Bronchial epithelial cell (primary cell): ENCODE data around the gene APOL4. TPM values are rescaled to one million over a fixed set of nuclear protein-coding genes. Genes with fewer than 3 reads are reported as not detected.

ENCODE experiments used
- DNase-seq: peaks from one replicate; pipeline ENCODE4 v3.0.0-alpha.2; 2010; ENCODE audit warnings: low read depth
- FAIRE-seq: peaks from 2 replicates; lab custom pipeline; 2011; peaks lifted over from hg19 to GRCh38; lab: Jason Lieb, UNC
- H3K27me3 ChIP-seq: 2 replicates; pipeline ENCODE4 v1.5.1; 2011; ENCODE audit warnings: low read length; ENCODE audit not compliant: control insufficient read depth, insufficient read depth
- H3K36me3 ChIP-seq: 2 replicates; pipeline ENCODE4 v1.5.1; 2011; ENCODE audit warnings: low read length; ENCODE audit not compliant: control insufficient read depth, insufficient read depth
- H3K4me3 ChIP-seq: 2 replicates; pipeline ENCODE4 v1.5.1; 2011; ENCODE audit warnings: mild to moderate bottlenecking, low read depth, low read length, control low read depth
- CTCF ChIP-seq: IDR thresholded peaks from 2 replicates; pipeline ENCODE4 v1.5.1; 2011; ENCODE audit warnings: mild to moderate bottlenecking, moderate library complexity, low read length, control low read depth, inconsistent platforms; ENCODE audit not compliant: insufficient read depth, severe bottlenecking
- total RNA-seq: library from RNA; depleted of rRNA; stranded (reverse); fragments of >200 nt; gene quantifications from 2 replicates; pipeline ENCODE4 v1.2.1, GENCODE V29; 2014

Gene APOL4
- total RNA-seq, 1 donor from 2014 or later, result under 0.01 TPM

GRCh38 chr22:36148411-36148810 lies 53.2 kb downstream of the APOL4 start:
- no peaks in the 10 kb centered on the region for H3K27me3 ChIP-seq
- TF ChIP-seq CTCF, result no peak

DNA sequence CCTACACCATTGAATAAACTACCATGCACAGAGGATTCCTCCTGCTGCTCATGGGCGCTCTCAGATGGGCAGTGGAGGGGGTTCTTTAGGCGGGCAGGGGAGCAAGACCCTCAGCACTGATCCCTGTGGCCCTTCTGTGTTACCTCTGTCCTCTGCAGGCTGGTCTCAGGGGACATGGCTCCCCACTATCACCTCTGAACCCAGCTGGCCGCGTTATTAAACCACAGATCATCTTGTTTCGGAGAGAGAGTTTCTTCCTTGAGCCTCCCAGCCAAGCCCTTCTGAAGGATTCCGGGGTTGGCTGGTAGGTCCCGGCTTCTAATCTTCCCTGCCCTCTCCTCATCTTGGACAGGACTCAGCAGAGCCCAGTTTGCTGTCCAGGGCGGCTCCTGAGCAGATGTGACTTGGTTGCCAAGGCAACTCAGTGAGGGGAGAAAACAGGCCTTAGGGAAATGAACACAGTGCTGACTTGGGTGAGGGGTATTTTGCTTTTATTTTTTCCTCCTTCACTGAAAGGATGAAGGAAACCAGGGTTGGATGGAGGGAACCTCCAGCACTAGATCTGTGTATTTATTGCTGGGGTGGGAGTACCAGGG lies 54.3 kb downstream of the APOL4 start:
- H3K36me3 ChIP-seq, result no peaks in the 10 kb centered on the region
- no peak for DNase-seq
- H3K4me3 ChIP-seq, result no peak overlapping the region
- no peak for FAIRE-seq
- H3K27me3 ChIP-seq, result no peaks in the 10 kb centered on the region
- TF ChIP-seq CTCF, result no peak

More at GRCh38 chr22:36148411-36148810, 53.2 kb downstream of the APOL4 start:
- DNase-seq (no peak), FAIRE-seq (no peak)
- no peak overlapping the region for H3K4me3 ChIP-seq
- no peaks in the 10 kb centered on the region for H3K36me3 ChIP-seq

- no peak for DNase-seq
- no peak for TF ChIP-seq CTCF
- H3K27me3 ChIP-seq, result no peaks in the 10 kb centered on the region
- FAIRE-seq, result no peak
- H3K4me3 ChIP-seq, result no peak overlapping the region
- H3K36me3 ChIP-seq, result no peaks in the 10 kb centered on the region
These were observed 55.7 kb downstream of the APOL4 start for GRCh38 chr22:36145881-36146280.

DNA sequence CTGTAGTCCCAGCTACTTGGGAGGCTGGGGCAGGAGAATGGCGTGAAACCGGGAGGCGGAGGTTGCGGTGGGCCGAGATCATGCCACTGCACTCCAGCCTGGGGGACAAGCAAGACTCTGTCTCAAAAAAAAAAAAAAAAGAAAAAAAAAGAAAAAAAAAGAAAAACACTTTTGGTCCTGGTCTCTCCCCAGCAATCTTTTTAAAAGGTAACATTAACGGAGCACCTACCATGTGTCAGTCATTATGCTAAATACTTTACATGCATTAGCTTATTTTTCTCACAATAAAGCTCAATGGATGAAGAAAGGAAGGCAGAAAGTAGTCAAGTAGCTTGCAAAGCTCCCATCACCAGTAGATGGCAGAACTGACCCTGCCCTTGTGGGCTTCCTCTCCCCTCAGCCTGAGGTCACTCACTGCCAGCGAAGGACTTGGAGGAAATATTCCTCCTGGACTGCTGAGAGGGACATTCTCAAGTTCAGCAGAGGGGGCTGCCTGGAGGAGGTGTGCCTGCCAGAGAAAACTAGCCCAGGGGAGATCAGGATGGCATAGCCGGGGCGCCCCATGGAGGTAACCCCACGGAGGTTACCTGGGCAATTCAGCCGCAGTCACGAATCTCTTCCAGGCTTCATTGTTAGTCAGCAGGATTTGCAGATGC lies 56.6 kb downstream of the APOL4 start:
- Histone ChIP-seq H3K36me3 (no peaks in the 10 kb centered on the region), H3K4me3 (no peak overlapping the region), H3K27me3 (no peaks in the 10 kb centered on the region)
- TF ChIP-seq CTCF, result peak; percentile 69
- FAIRE-seq, result peak; percentile 47
- DNase-seq, result peak; percentile 40

DNA sequence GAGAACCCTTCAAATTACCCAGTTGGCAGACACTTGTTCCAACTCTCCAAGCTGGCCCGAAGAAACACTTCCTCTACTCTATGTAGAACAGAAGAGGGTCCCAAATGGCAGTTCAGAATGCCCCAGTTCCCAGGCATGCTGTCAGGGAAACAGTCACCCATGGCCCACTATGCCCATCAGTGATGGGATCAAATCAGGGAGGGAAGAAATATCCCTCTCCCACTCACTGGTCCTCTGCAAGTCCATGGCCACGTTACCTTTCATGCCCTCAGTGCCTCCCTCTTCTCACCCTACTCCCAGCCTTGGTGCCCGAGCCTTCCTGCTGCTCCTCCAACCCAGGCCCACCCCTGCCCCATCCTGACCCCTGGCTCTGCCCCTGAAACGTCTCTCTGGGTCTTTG lies 57.7 kb downstream of the APOL4 start:
- H3K27me3 ChIP-seq, result peaks cover 1% of the 10 kb centered on the region
- no peak for TF ChIP-seq CTCF
- no peak overlapping the region for H3K4me3 ChIP-seq
- H3K36me3 ChIP-seq, result no peaks in the 10 kb centered on the region
- DNase-seq, result no peak
- no peak for FAIRE-seq
